NT2/D1 (cell line): Measurements from ENCODE around the gene THAP10.

Source experiments
- DNase-seq: peaks from one replicate; pipeline ENCODE4 v3.0.0-alpha.2; 2011; ENCODE audit warnings: low read depth, low spot score
- H3K27me3 ChIP-seq: 2 replicates; pipeline ENCODE4 v1.6.0; 2011; ENCODE audit warnings: mild to moderate bottlenecking; ENCODE audit not compliant: insufficient read length, insufficient read depth
- H3K36me3 ChIP-seq: 2 replicates; pipeline ENCODE4 v1.6.1; 2011; ENCODE audit warnings: mild to moderate bottlenecking, low read length, mixed read lengths; ENCODE audit not compliant: insufficient read depth, insufficient read length
- H3K4me1 ChIP-seq: 2 replicates; pipeline ENCODE4 v1.5.1; 2011; ENCODE audit not compliant: insufficient read depth, insufficient read length
- H3K4me3 ChIP-seq: 2 replicates; pipeline ENCODE4 v1.5.1; 2011; ENCODE audit warnings: low read depth; ENCODE audit not compliant: insufficient read length
- H3K9ac ChIP-seq: 2 replicates; pipeline ENCODE4 v1.6.0; 2011; ENCODE audit warnings: low read depth; ENCODE audit not compliant: insufficient read length
- H3K9me3 ChIP-seq: 2 replicates; pipeline ENCODE4 v1.5.1; 2011; ENCODE audit warnings: mild to moderate bottlenecking, low read length; ENCODE audit not compliant: insufficient read depth
- SUZ12 ChIP-seq: IDR thresholded peaks from 2 replicates; pipeline ENCODE4 v1.6.1; 2011; ENCODE audit not compliant: insufficient read length, insufficient read depth; ENCODE audit errors: extremely low read depth
- YY1 ChIP-seq: IDR thresholded peaks from 2 replicates; pipeline ENCODE4 v1.6.1; 2011; ENCODE audit not compliant: insufficient read length, insufficient read depth
- ZNF274 ChIP-seq: IDR thresholded peaks from 2 replicates; pipeline ENCODE4 v1.6.1; 2011; ENCODE audit warnings: mild to moderate bottlenecking, low read depth, low read length

The THAP10 gene

DNA sequence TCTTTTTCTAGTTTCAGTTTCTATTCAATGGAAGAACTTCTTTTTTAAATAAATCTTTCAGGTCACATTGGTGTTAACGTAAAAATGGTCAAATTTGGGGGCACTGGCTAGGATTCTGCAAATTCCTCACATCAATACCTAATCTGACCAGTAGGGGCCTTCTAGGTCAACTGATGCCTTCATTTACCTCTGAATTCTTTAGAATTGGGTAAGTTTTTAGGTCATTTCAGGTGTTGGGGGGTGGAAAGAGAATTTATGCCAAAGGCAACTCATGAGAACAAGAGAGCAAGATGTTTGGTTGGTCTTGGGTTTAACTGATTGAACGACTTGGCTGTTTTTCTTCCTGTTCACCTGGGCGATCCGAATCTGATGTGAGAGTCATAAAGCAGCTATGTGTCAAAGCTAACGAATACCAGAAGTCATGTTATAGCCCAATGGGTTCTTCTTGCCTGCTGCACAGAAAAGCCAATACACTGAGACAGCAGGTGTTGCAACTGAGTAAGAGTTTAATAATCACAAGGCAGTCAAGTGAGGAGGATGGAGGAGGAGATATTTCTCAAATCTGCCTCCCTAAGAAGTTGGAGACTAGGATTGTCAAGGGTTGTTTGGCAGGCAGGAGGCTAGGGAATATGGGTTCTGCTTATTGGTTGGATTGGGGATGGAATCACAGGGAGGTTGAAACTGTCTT lies 15.7 kb upstream of the THAP10 start:
- no peaks in the 10 kb centered on the region for H3K27me3 ChIP-seq
- no peaks in the 10 kb centered on the region for H3K36me3 ChIP-seq
- peaks cover 23% of the 10 kb centered on the region for H3K9me3 ChIP-seq
- no peaks in the 10 kb centered on the region for H3K4me1 ChIP-seq
- TF ChIP-seq ZNF274 = no peak
- no peak for TF ChIP-seq SUZ12
- TF ChIP-seq YY1 = no peak
- no peak for DNase-seq
- no peak overlapping the region for H3K4me3 ChIP-seq
- H3K9ac ChIP-seq = no peak overlapping the region

DNA sequence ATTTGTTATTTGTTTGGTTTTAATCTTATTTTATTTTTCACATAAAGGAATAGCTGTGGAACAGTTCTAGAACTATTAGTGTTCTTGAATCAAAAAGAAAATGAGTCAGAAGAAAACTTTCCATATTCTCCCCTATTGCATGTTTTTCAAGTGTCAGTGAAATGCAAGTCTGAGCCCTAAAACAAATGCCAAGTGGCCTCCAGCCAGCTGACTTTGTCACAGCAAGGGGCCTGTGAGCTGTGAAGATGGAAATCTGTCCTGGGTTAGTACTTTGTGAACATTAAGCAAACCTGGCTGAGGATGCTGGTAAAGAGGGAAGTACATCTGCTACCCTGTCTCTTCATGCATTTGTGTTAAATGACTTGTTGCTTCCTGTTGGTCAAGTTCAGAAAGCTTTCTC lies 14.6 kb upstream of the THAP10 start:
- Histone ChIP-seq H3K9ac (no peak overlapping the region), H3K4me3 (no peak overlapping the region), H3K27me3 (no peaks in the 10 kb centered on the region), H3K36me3 (no peaks in the 10 kb centered on the region), H3K9me3 (peaks cover 23% of the 10 kb centered on the region), H3K4me1 (no peaks in the 10 kb centered on the region)
- TF ChIP-seq YY1 (no peak), ZNF274 (no peak), SUZ12 (no peak)
- DNase-seq = no peak

GRCh38 chr15:70902107-70902506 lies 9.9 kb upstream of the THAP10 start:
- no peaks in the 10 kb centered on the region for H3K36me3 ChIP-seq
- no peaks in the 10 kb centered on the region for H3K27me3 ChIP-seq
- peak; percentile 27 for DNase-seq
- TF ChIP-seq YY1 (no peak), SUZ12 (no peak), ZNF274 (no peak)
- no peaks in the 10 kb centered on the region for H3K4me1 ChIP-seq
- peaks cover 3% of the 10 kb centered on the region for H3K9me3 ChIP-seq
- H3K4me3 ChIP-seq = no peak overlapping the region
- H3K9ac ChIP-seq = no peak overlapping the region

DNA sequence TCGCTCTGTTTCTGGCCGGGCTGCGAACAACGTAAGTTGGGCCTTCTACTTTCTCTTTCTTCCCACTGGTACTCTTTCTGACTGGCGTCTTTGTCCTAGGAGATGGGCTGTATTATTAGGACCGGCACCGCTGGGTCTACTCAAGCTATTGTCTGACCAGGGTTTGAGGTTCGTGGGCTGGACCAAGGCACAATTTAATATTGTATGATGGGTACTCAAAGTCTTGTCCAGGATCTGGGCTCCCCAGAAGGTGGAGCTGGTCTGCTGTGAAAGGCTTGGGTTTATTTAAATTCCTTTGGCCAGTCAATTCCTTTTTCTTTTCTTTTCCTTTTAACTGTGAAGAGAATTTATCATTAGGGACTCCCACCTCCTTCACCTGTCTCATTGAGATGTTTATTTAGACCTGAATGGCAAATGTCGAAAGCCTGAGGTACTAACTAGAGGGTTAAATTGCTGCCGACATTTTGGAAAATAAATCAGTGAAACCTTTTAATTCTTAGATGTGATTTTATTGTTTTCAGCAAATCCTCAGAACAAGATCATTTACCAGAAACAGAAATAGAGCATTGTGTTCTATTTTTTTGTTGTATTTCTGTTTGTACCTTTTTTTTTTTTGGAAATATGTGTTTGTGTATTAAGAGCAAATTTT lies 803 bp upstream of the THAP10 start:
- no peaks in the 10 kb centered on the region for H3K4me1 ChIP-seq
- DNase-seq = no peak
- peak overlapping the region; percentile 6 for H3K9ac ChIP-seq

DNA sequence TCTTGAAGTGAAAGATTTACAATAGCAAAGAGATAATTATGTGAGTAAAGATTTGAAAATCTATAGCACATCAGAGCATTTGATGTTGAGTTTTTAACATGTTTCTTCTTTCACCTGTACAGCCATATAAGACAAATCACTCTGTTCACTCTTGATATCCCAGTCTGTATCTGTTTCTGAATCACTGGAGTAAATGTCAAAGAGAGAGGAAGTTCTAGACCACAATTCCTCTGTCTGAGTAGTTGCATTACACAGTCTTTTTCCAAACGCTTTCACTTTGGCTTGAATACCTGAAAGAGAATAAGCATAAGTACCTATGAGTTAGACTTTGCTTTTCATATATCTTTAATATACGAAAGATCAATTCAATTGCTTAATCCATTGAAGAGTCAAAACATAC lies 9.9 kb downstream of the THAP10 start:
- no peak overlapping the region for H3K9ac ChIP-seq
- no peaks in the 10 kb centered on the region for H3K27me3 ChIP-seq
- H3K9me3 ChIP-seq = no peaks in the 10 kb centered on the region
- H3K36me3 ChIP-seq = no peaks in the 10 kb centered on the region
- no peaks in the 10 kb centered on the region for H3K4me1 ChIP-seq
- no peak for DNase-seq
- no peak overlapping the region for H3K4me3 ChIP-seq
- TF ChIP-seq SUZ12 (no peak), ZNF274 (no peak), YY1 (no peak)

More for the DNA sequence above, 803 bp upstream of the THAP10 start:
- H3K27me3 ChIP-seq = no peaks in the 10 kb centered on the region
- TF ChIP-seq ZNF274 (no peak), YY1 (no peak), SUZ12 (no peak)
- peak overlapping the region; percentile 95 for H3K4me3 ChIP-seq
- no peaks in the 10 kb centered on the region for H3K9me3 ChIP-seq
- H3K36me3 ChIP-seq = no peaks in the 10 kb centered on the region

DNA sequence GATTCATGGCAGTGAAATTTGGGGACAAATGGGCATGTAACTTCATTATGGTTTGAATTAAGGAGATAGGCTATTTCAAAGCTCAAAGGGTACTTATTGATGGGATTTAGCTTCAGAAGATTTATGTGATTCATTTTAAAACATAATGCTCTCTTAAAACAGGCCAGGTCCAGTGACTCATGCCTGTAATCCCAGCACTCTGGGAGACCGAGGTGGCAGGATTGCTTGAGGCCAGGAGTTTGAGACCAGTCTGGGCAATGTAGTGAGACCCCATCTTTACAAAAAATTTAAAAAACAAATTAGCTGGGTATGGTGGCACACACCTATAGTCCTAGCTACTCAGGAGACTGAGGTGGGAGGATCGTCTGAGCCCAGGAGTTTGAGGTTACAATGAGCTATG lies 11.5 kb downstream of the THAP10 start:
- no peaks in the 10 kb centered on the region for H3K9me3 ChIP-seq
- H3K27me3 ChIP-seq = no peaks in the 10 kb centered on the region
- no peak overlapping the region for H3K9ac ChIP-seq
- DNase-seq = no peak
- TF ChIP-seq ZNF274 = no peak
- TF ChIP-seq YY1 = no peak
- TF ChIP-seq SUZ12 = no peak
- H3K4me3 ChIP-seq = no peak overlapping the region
- no peaks in the 10 kb centered on the region for H3K4me1 ChIP-seq
- H3K36me3 ChIP-seq = no peaks in the 10 kb centered on the region

DNA sequence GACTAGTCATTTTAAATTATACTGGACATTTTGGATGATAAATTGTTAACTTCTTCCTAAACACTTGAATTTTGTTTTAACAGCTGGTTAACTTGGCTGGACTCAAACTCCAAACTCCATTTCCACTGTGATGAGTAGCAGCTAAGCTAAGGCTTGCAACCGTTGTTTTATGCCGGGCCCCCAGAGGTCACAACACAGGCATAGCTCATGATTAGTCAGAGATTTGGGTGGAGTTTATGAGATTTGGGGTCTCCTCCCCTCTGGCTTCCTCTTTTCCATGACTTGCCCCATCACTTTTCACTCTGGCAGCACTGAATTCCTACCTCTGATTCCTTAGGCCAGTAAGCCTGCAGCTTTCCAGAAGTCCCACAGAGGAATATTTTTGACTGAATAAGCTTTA lies 12.8 kb downstream of the THAP10 start:
- no peak for TF ChIP-seq ZNF274
- Histone ChIP-seq H3K9ac (no peak overlapping the region), H3K4me1 (no peaks in the 10 kb centered on the region), H3K9me3 (no peaks in the 10 kb centered on the region), H3K36me3 (no peaks in the 10 kb centered on the region), H3K4me3 (no peak overlapping the region), H3K27me3 (no peaks in the 10 kb centered on the region)
- DNase-seq = no peak

- TF ChIP-seq SUZ12 (no peak), YY1 (no peak), ZNF274 (no peak)
- H3K4me3 ChIP-seq = no peak overlapping the region
- no peaks in the 10 kb centered on the region for H3K27me3 ChIP-seq
- H3K4me1 ChIP-seq = no peaks in the 10 kb centered on the region
- no peak for DNase-seq
- H3K9ac ChIP-seq = no peak overlapping the region
- no peaks in the 10 kb centered on the region for H3K36me3 ChIP-seq
- H3K9me3 ChIP-seq = peaks cover 15% of the 10 kb centered on the region; the same call in 1 of the 2 replicates
Observed at GRCh38 chr15:70876683-70877082, 15.6 kb downstream of the THAP10 start.
